Stimulated activated CD8-positive, alpha-beta memory T cell treated with anti-CD3 and anti-CD28 coated beads, Interleukin-4, amount 100 ng/mL, for 24 hours (primary cell): Measurements from ENCODE around the gene LRRC3C.

Source experiments
- DNase-seq: peaks from one replicate; pipeline ENCODE4 v3.0.0-alpha.2; 2020; ENCODE audit warnings: low read depth

LRRC3C gene

GRCh38 chr17:39923836-39924690, 3.5 kb upstream of the LRRC3C start:
- no peak for DNase-seq

- DNase-seq: no peak
These were observed 2.9 kb upstream of the LRRC3C start for GRCh38 chr17:39924691-39925055.

- DNase-seq: no peak
These were observed 2.0 kb upstream of the LRRC3C start for GRCh38 chr17:39925282-39926134.

- DNase-seq: no peak
These were observed 1.4 kb upstream of the LRRC3C start for GRCh38 chr17:39926135-39926587.

GRCh38 chr17:39926588-39927100, 888 bp upstream of the LRRC3C start:
- peak; percentile 31 for DNase-seq

GRCh38 chr17:39927929-39928857, 661 bp downstream of the LRRC3C start:
- DNase-seq: no peak

- no peak for DNase-seq
These were observed 1.5 kb downstream of the LRRC3C start for GRCh38 chr17:39928858-39929645.

- no peak for DNase-seq
These were observed 2.3 kb downstream of the LRRC3C start for GRCh38 chr17:39929646-39930407.

GRCh38 chr17:39933912-39934311, 6.4 kb downstream of the LRRC3C start:
- no peak for DNase-seq

GRCh38 chr17:39934324-39934723, 6.8 kb downstream of the LRRC3C start:
- no peak for DNase-seq

- no peak for DNase-seq
These were observed 8.4 kb downstream of the LRRC3C start for GRCh38 chr17:39935909-39936308.

GRCh38 chr17:39937447-39937846, 9.9 kb downstream of the LRRC3C start:
- no peak for DNase-seq

GRCh38 chr17:39938140-39938869, 10.8 kb downstream of the LRRC3C start:
- DNase-seq: no peak

- DNase-seq: no peak
These were observed 11.6 kb downstream of the LRRC3C start for GRCh38 chr17:39939106-39939505.

- no peak for DNase-seq
These were observed 12.3 kb downstream of the LRRC3C start for GRCh38 chr17:39939588-39940419.

GRCh38 chr17:39943702-39944392, 16.3 kb downstream of the LRRC3C start:
- no peak for DNase-seq

GRCh38 chr17:39944393-39944711, 16.8 kb downstream of the LRRC3C start:
- no peak for DNase-seq
